ENCODE measurements around the gene BLZF1.
"Not testable (repeated sequence)": the region's sequence is repeated elsewhere in the genome, so short reads cannot be mapped to it uniquely, and the experiment has no call there.

The BLZF1 gene

GRCh38 chr1:169330927-169331326, 37.1 kb upstream of the BLZF1 start:
- H3K4me3 ChIP-seq (ENCODE audit: low read length) = no peak overlapping the region
- DNase-seq = no peak
- H3K4me1 ChIP-seq (ENCODE audit: low read length) = no peaks in the 10 kb centered on the region
- no peaks in the 10 kb centered on the region for H3K36me3 ChIP-seq (replicated peaks; ENCODE audit: insufficient read depth, low read length)
- H3K9me3 ChIP-seq (replicated peaks; ENCODE audit: insufficient read depth, low read length) = no peaks in the 10 kb centered on the region
- no peaks in the 10 kb centered on the region for H4K20me1 ChIP-seq (ENCODE audit: insufficient read depth, low read length)
- no peak overlapping the region for H3K27ac ChIP-seq (ENCODE audit: low read length)
- no peak overlapping the region for H2AFZ ChIP-seq (ENCODE audit: low read length)
- no peaks in the 10 kb centered on the region for H3K9me2 ChIP-seq (replicated peaks; ENCODE audit: insufficient read depth, low read length)
- TF ChIP-seq, protein P1, sequence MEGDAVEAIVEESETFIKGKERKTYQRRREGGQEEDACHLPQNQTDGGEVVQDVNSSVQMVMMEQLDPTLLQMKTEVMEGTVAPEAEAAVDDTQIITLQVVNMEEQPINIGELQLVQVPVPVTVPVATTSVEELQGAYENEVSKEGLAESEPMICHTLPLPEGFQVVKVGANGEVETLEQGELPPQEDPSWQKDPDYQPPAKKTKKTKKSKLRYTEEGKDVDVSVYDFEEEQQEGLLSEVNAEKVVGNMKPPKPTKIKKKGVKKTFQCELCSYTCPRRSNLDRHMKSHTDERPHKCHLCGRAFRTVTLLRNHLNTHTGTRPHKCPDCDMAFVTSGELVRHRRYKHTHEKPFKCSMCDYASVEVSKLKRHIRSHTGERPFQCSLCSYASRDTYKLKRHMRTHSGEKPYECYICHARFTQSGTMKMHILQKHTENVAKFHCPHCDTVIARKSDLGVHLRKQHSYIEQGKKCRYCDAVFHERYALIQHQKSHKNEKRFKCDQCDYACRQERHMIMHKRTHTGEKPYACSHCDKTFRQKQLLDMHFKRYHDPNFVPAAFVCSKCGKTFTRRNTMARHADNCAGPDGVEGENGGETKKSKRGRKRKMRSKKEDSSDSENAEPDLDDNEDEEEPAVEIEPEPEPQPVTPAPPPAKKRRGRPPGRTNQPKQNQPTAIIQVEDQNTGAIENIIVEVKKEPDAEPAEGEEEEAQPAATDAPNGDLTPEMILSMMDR (IDR thresholded peaks at IDR 0.05; ENCODE audit: low read length) = no peak
- TF ChIP-seq EZH2phosphoT487 (IDR thresholded peaks at IDR 0.05; ENCODE audit: low read length) = no peak
- no peak overlapping the region for H3K4me2 ChIP-seq (ENCODE audit: low read depth, low read length)
- no peaks in the 10 kb centered on the region for H3K27me3 ChIP-seq (replicated peaks; ENCODE audit: insufficient read depth, low read length)
- no peak overlapping the region for H3K9ac ChIP-seq (ENCODE audit: low read length)
- H3F3A ChIP-seq (ENCODE audit: insufficient read depth, low read length) = no peaks in the 10 kb centered on the region
- no peaks in the 10 kb centered on the region for H3K79me2 ChIP-seq (ENCODE audit: low read length)

- H3K4me1 ChIP-seq (ENCODE audit: low read length); H2AFZ ChIP-seq (ENCODE audit: low read length); H3F3A ChIP-seq (ENCODE audit: insufficient read depth, low read length); H3K9ac ChIP-seq (ENCODE audit: low read length); H3K9me3 ChIP-seq (replicated peaks; ENCODE audit: insufficient read depth, low read length); H3K4me2 ChIP-seq (ENCODE audit: low read depth, low read length); H3K27ac ChIP-seq (ENCODE audit: low read length); H3K79me2 ChIP-seq (ENCODE audit: low read length); H3K27me3 ChIP-seq (replicated peaks; ENCODE audit: insufficient read depth, low read length); DNase-seq; H3K4me3 ChIP-seq (ENCODE audit: low read length); H4K20me1 ChIP-seq (ENCODE audit: insufficient read depth, low read length); H3K9me2 ChIP-seq (replicated peaks; ENCODE audit: insufficient read depth, low read length); H3K36me3 ChIP-seq (replicated peaks; ENCODE audit: insufficient read depth, low read length): not testable (repeated sequence)
Observed at GRCh38 chr1:169334727-169335126, 33.3 kb upstream of the BLZF1 start.

DNA sequence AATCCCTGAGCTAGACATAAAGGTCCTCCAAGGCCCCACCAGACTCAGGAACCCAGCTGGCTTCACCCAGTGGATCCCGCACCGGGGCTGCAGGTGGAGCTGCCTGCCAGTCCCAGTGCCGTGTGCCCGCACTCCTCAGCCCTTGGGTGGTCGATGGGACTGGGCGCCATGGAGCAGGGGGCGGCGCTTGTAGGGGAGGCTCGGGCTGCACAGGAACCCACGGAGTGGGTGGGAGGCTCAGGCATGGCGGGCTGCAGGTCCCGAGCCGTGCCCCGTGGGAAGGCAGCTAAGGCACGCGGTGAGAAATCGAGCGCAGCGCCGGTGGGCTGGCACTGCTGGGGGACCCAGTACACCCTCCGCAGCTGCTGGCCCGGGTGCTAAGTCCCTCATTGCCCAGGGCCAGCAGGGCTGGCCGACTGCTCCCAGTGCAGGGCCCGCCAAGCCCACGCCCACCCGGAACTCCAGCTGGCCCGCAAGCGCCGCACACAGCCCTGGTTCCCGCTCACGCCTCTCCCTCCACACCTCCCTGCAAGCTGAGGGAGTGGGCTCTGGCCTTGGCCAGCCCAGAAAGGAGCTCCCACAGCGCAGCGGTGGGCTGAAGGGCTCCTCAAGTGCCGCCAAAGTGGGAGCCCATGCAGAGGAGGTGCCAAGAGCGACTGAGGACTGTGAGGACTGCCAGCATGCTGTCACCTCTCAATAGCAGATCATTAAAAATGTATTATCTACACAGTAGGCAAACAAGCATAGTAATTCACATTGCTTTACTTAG, 30.9 kb upstream of the BLZF1 start:
- not testable (repeated sequence) for H3K27ac ChIP-seq (ENCODE audit: low read length); H3K9ac ChIP-seq (ENCODE audit: low read length); H3K4me1 ChIP-seq (ENCODE audit: low read length); H3K4me3 ChIP-seq (ENCODE audit: low read length); H3K36me3 ChIP-seq (replicated peaks; ENCODE audit: insufficient read depth, low read length); DNase-seq; H3K79me2 ChIP-seq (ENCODE audit: low read length); H3F3A ChIP-seq (ENCODE audit: insufficient read depth, low read length); H2AFZ ChIP-seq (ENCODE audit: low read length); H3K9me2 ChIP-seq (replicated peaks; ENCODE audit: insufficient read depth, low read length); H3K27me3 ChIP-seq (replicated peaks; ENCODE audit: insufficient read depth, low read length); H3K9me3 ChIP-seq (replicated peaks; ENCODE audit: insufficient read depth, low read length); H4K20me1 ChIP-seq (ENCODE audit: insufficient read depth, low read length); H3K4me2 ChIP-seq (ENCODE audit: low read depth, low read length)

DNA sequence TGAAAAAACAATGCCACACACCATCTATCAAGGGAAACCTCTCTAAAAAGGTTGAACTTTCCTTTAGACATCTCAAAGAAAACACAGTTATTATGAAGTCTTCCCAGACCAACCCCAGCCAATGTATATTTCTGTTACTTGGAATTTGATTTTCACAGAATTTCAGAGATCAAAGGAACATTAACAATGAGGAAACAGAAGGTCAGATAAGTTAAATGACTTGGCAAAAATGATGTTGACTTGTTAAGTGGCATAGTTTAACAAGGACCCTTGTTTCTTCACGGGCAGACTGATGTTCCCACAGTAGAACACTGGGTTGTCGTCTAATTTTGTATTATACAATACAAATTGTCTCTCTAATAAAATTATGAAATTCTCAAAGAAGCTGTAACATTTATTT, 29.4 kb upstream of the BLZF1 start:
- no peak for DNase-seq
- TF ChIP-seq EZH2 (optimal IDR thresholded peaks at IDR 0.05; ENCODE audit: low read depth, low read length) (no peak), EZH2phosphoT487 (IDR thresholded peaks at IDR 0.05; ENCODE audit: low read length) (no peak)
- TF ChIP-seq, protein P1 (IDR thresholded peaks at IDR 0.05; ENCODE audit: low read length) = no peak
- Histone ChIP-seq H3K27ac (ENCODE audit: low read length) (no peak overlapping the region), H3K9me3 (replicated peaks; ENCODE audit: insufficient read depth, low read length) (no peaks in the 10 kb centered on the region), H2AFZ (ENCODE audit: low read length) (no peak overlapping the region), H3K4me3 (ENCODE audit: low read length) (no peak overlapping the region), H3K79me2 (ENCODE audit: low read length) (no peaks in the 10 kb centered on the region), H3F3A (ENCODE audit: insufficient read depth, low read length) (no peaks in the 10 kb centered on the region), H3K36me3 (replicated peaks; ENCODE audit: insufficient read depth, low read length) (no peaks in the 10 kb centered on the region), H3K9ac (ENCODE audit: low read length) (no peak overlapping the region), H3K9me2 (replicated peaks; ENCODE audit: insufficient read depth, low read length) (no peaks in the 10 kb centered on the region), H4K20me1 (ENCODE audit: insufficient read depth, low read length) (no peaks in the 10 kb centered on the region), H3K4me2 (ENCODE audit: low read depth, low read length) (no peak overlapping the region), H3K27me3 (replicated peaks; ENCODE audit: insufficient read depth, low read length) (no peaks in the 10 kb centered on the region), H3K4me1 (ENCODE audit: low read length) (no peaks in the 10 kb centered on the region)

Measured in MM.1S (cell line).